Hematopoietic multipotent progenitor cell (in vitro differentiated cells): ENCODE results near the gene PRKCG. TPM values are rescaled to one million over a fixed set of nuclear protein-coding genes. Genes with fewer than 3 reads are reported as not detected.

Source experiments
- DNase-seq, 3 donors: peaks; one replicate each; pipeline ENCODE4 v3.0.0-alpha.2; 2011 to 2015; ENCODE audit warnings: low read depth in 2 of 3, low spot score in 2 of 3
- total RNA-seq: library from RNA; depleted of rRNA; stranded (reverse); fragments of >200 nt; gene quantifications from one replicate; pipeline ENCODE4 v1.2.3, GENCODE V29; 2012

The PRKCG gene
- total RNA-seq, 1 donor, result under 0.01 TPM

DNA sequence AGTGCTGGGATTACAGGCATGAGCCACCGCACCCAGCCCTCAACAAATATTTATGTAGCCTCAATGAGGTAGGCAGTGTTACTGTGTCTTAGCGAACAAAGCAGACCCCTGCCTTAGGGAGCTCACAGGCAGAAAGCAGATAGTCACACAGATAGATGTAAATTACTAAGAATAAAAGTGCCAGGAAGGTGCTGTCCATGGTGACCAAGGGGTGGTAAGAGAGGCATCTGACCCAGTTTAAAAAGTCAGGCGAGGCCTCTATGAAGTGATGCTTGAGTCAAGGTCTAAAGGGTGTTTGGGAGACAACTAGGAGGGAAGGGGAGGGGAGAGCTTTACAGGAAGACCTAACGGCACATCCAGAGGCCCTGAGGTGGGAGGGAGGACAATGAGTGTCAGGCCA, 14.7 kb downstream of the PRKCG start:
- DNase-seq, result no peak

GRCh38 chr19:53897459-53897858, 15.5 kb downstream of the PRKCG start:
- no peak for DNase-seq

DNA sequence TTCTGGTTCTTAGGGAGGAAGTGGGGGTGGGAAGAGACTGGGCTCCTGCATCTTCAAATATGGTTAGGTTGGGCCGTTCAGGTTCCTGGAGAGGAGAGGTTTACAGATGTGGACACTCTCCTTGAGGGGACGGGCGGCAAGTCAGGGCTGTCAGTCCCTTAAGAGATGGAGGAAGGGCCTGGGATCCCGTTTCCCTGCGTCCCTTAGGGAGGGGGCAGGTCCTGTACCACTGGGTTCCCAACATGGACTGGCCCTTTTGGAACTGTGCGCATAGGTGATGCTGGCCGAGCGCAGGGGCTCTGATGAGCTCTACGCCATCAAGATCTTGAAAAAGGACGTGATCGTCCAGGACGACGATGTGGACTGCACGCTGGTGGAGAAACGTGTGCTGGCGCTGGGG, 16.2 kb downstream of the PRKCG start:
- DNase-seq, result no peak

DNA sequence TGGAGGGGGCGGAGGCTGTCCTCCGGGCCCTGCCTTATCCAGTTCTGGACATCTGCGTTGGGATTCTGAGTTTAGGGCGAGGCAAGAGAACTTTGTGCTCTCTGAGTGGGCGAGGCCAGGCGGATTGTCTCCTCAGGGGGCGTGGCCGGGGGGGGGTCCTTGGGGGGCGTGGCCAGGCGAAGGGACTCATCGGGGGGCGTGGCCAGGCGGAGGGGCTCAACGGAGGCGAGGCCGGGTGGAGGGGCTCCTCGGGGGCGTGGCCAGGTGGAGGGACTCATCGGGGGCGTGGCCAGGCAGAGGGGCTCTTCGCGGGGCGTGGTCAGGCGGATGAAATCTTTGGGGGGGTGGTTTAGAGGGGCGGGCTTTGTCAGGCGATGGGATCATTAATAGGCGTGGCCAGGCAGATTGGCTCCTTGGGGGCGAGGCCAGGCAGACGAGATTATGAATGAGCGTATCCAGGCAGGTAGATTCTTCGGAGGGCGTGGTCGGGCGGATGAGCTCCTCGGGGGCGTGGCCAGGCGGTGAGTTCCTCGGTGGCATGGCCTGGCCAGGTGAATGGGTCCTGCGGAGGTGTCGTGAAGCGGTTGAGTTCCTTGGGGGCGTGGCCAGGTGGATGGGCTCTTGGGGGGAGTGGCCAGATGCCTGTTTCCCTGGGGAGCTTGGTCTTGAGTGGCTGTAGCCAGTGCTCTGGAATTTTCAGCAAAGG, 16.8 kb downstream of the PRKCG start:
- peak in 1 of 3 donors; percentile 18 for DNase-seq

GRCh38 chr19:53900191-53900860, 18.3 kb downstream of the PRKCG start:
- DNase-seq, result no peak

- peak; percentile 47 to 73 (median 62) for DNase-seq
Measured at GRCh38 chr19:53903055-53903680, 21.2 kb downstream of the PRKCG start.

DNA sequence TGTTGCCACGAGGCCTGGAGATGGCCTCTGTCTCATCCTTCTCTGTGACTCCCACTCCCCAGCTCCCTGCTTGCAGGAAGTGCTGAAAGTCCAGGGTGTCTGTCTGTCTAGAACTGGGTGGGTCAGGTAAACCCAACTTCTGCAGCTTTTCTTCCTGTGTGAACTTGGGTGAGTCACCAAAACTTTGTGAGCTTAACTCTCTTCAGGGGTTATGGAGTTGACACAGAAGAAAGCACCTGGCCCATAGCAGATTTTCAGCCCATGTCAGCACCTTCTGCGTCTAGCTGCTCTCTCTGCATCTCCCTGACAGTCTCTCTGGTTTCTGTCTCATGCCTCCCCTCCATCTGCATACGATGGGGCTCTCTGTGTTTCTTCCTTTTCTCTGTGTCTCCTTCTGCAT, 22.9 kb downstream of the PRKCG start:
- no peak for DNase-seq

GRCh38 chr19:53905787-53906186, 23.8 kb downstream of the PRKCG start:
- DNase-seq, result no peak

DNA sequence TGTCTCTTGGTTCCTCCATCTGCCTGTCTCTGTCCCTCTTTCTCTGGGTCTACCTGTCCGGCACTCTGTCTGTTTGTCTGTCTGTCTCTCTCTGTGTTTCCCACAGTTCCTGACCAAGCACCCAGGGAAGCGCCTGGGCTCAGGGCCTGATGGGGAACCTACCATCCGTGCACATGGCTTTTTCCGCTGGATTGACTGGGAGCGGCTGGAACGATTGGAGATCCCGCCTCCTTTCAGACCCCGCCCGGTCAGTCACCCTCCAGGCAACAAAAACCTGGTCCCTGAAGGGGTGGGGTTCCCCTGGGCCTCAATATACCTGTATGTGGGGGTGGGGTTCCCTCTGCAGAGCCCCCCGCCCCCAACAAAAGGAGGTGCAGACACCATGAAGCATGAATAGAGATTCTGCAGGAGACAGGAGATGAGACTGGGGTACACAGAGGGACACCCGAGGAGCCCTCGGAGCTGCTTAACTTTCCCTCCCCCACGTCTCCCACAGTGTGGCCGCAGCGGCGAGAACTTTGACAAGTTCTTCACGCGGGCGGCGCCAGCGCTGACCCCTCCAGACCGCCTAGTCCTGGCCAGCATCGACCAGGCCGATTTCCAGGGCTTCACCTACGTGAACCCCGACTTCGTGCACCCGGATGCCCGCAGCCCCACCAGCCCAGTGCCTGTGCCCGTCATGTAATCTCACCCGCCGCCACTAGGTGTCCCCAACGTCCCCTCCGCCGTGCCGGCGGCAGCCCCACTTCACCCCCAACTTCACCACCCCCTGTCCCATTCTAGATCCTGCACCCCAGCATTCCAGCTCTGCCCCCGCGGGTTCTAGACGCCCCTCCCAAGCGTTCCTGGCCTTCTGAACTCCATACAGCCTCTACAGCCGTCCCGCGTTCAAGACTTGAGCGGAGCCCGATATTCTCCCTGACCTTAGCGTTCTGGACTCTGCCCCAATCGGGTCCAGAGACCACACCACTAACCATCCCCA, 24.5 kb downstream of the PRKCG start:
- peak; percentile 41 to 45 (median 44) for DNase-seq

DNA sequence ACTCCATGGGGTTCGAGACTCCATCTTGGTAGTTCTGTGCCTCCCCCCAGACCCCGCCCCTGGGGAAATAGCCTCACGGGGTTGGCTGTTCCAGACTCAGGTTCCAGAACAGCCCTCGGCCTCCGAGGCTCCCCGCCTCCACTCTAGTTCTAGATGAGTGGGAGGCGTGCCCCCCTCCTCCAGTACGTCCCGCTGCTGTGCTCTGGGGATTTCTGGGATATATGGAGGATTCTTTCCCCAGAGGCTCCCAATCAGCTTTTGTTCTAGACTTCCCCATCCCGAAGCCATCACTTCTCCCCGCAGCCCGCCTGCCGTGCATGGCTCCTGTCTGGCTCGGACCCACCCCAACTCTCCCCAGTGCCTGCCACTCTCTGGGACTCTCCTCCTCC, 25.2 kb downstream of the PRKCG start:
- no peak for DNase-seq

DNA sequence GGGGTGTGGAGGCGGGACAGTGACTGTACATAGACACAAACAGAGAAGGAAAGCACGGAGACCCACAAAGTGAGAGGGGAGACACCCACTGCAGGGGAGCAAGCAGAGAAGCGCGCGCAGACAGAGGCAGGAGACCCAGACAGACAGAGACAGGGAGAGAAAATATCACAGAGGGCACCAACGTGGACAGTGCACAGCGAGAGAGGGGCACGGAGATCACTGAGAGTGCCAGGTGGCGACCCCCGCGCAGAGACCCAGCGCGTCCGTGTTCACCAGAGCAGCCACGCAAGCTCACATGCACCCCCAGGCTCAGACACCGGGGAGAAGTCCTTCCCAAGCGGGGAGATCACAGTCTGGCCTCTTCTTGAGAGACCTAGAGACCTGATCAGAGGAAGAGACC, 25.7 kb downstream of the PRKCG start:
- DNase-seq, result no peak

- DNase-seq, result peak in 2 of 3 donors; percentile 31 to 32
Measured at GRCh38 chr19:53908106-53908934, 26.3 kb downstream of the PRKCG start.

GRCh38 chr19:53908935-53909415, 27.0 kb downstream of the PRKCG start, which contains the start of gene CACNG7:
CACNG7 (plus strand) TSS chr19:53909278; CDS start chr19:53912832, 3,554 bp downstream.
- DNase-seq, result no peak

DNA sequence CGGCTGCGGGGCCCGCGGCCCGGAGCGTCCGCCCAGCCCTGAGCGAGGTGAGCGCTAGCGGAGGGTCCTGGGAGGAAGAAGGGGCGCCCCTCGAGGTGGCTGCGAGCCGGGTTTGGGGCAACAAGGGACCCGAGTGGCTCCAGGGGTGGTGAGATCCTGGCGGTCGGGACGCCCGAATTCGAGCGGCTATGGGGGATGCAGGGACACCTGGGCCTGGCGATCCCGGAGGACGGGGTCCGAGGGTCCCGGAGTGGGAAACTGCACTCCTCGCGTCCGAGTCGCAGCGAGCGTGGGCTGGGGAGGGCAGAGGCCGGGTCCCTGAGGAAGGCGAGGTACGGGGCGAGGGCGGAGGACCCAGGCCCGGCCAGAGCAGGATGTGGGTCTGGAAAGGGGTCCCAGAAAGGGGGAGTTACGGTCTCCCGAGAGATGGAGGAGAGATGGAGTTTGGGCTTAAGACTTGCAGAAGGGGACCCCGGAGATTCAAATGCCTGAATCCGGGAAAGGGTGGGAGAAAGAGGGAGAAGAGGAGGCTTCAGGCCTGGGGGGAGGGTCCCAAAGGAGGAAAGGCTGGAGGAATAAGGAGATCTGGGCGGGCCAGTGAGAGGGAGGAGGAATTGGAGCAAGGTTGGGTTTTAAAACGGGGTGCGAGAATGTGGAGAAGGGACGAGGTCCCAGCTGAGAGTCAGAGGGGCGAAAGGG, 27.6 kb downstream of the PRKCG start:
- no peak for DNase-seq

DNA sequence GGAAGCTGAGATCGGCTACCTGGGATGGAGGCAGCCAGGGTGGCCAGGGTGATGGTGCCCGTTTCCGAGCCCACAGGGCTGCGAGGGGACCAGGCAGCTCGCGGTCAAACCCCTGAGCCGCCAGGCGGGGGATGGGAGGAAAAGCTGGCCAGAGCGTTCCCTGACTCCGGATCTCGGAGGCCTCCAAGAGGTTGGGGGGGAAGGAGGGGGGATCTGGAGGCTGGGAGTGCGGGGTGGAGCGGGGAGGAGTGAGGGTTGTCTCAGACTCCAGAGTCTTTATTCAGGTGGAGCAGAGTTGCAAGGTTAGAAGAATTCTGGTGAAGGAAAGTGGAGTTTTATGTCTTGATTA, 28.1 kb downstream of the PRKCG start:
- no peak for DNase-seq

- DNase-seq, result no peak
Measured at GRCh38 chr19:53912653-53913052, 30.7 kb downstream of the PRKCG start.

DNA sequence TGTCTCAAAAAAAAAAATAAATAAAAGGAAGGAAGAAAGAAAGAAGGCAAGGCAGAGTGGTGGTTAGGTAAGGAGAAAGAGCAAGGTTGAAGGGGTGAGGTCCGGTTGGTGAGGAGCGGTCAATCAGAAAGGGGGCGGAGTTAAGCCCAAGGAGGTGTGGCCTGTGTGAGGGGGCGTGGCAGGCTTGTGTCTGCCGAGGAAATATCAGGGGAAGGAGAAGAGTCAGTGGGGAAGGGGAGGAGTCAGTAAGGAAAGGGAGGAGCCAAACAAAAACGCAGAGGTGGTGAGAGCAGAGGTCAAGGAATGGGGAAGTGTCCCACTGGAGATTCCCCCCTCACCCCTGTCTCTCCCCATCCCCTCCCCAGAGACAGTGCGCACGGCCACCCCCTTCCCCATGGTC, 33.0 kb downstream of the PRKCG start:
- DNase-seq, result no peak

- no peak for DNase-seq
Measured at GRCh38 chr19:53916004-53916403, 34.0 kb downstream of the PRKCG start.

- DNase-seq, result no peak
Measured at GRCh38 chr19:53917356-53917755, 35.4 kb downstream of the PRKCG start.
